Measurements from ENCODE around the gene DDO.

GRCh38 chr6:110415086-110415916 lies at the start of gene DDO:
- TF ChIP-seq EZH2 (IDR thresholded peaks at IDR 0.05; ENCODE audit: borderline replicate concordance, low read length) (no peak), CTCF (conservative IDR thresholded peaks at IDR 0.05 in 1 of 2, IDR thresholded peaks at IDR 0.05 in 1 of 2; ENCODE audit: extremely low read depth in 1 of 2, insufficient read depth in 1 of 2, low read depth in 1 of 2, low read length in 2 of 2) (no peak)

Measured in mammary epithelial cell (primary cell).